K562 (cell line): Measurements from ENCODE around the gene OR2L5. TPM values are rescaled to one million over a fixed set of nuclear protein-coding genes. Genes with fewer than 3 reads are reported as not detected.
A peak's percentile ranks its signal among the peaks of the same experiment; 100 is the strongest.

Experiments used
- ATAC-seq: fragments of 200-7000 bp; cut with Tn5 transposase; 3 replicates; pipeline ENCODE4 v1.9.1; 2020; ENCODE audit warnings: moderate library complexity
- BruUV-seq: library from RNA; stranded (reverse); fragments of 400-500 nt; replicated peaks from 2 replicates; lab custom pipeline; 2021; lab: Mats Ljungman, UMichigan
- CTCF ChIA-PET: fragments of 300-600 bp; formaldehyde crosslinking; extraction: SDS; loops from one replicate; lab custom pipeline; 2021; ENCODE audit warnings: low intra/inter-chr PET ratio; lab: Yijun Ruan, JAX
- POLR2A ChIA-PET: fragments of 300-600, 350-650 bp; sonication (Branson Sonifier 250); formaldehyde crosslinking; extraction: SDS; loops from one replicate; lab custom pipeline; 2021; ENCODE audit warnings: antibody characterized with exemption, inconsistent platforms; lab: Yijun Ruan, JAX
- DNase-seq, 4 experiments: peaks; one replicate each; pipeline versions ENCODE4 v3.0.0 to v3.0.0-alpha.2; 2011 to 2018; ENCODE audit warnings: low spot score in 3 of 4, mixed read lengths in 3 of 4; ENCODE audit errors: extremely low read depth in 1 of 4
- FAIRE-seq: peaks from 2 replicates; lab custom pipeline; 2011; peaks lifted over from hg19 to GRCh38; lab: Jason Lieb, UNC
- H2AFZ ChIP-seq: 2 replicates; pipeline ENCODE4 v1.6.0; 2011; ENCODE audit warnings: low read depth, low read length, control low read depth, inconsistent platforms
- H3K27ac ChIP-seq: fragments of 200-600 bp; 3 replicates; pipeline ENCODE4 v1.8.0; 2011; ENCODE audit warnings: low read depth, mild to moderate bottlenecking, control low read depth, inconsistent platforms, low read length, moderate library complexity, mixed read lengths; ENCODE audit errors: extremely low read depth
- H3K27me3 ChIP-seq, 2 experiments: fragments of 300-600 bp in 1 of 2; 2 replicates in 1 of 2; 3 replicates in 1 of 2; pipeline versions ENCODE4 v1.6.0 to v1.8.0; 2011; ENCODE audit warnings: inconsistent platforms in 2 of 2, low read length in 2 of 2, mild to moderate bottlenecking in 1 of 2, mixed read lengths in 1 of 2, moderate library complexity in 1 of 2; ENCODE audit not compliant: control insufficient read depth in 2 of 2, insufficient read depth in 2 of 2
- H3K36me3 ChIP-seq: fragments of 300-600 bp; 3 replicates; pipeline ENCODE4 v1.8.0; 2011; ENCODE audit warnings: mild to moderate bottlenecking, low read length, inconsistent platforms; ENCODE audit not compliant: control insufficient read depth, insufficient read depth
- H3K4me1 ChIP-seq, 2 experiments: fragments of 200-600 bp in 1 of 2; replicated peaks in 1 of 2; 2 replicates in 1 of 2; 3 replicates in 1 of 2; pipeline versions ENCODE4 v1.5.1 to v1.8.0; 2011; ENCODE audit warnings: inconsistent platforms in 2 of 2, low read length in 2 of 2, mild to moderate bottlenecking in 1 of 2, mixed read lengths in 1 of 2, moderate library complexity in 1 of 2; ENCODE audit not compliant: control insufficient read depth in 2 of 2, insufficient read depth in 2 of 2
- H3K4me2 ChIP-seq: 2 replicates; pipeline ENCODE4 v1.6.1; 2011; ENCODE audit warnings: low read length, control low read depth, inconsistent platforms, mixed read lengths; ENCODE audit not compliant: insufficient read depth
- H3K4me3 ChIP-seq: fragments of 200-600 bp; sonication (generic), shearing (Covaris generic); 2 replicates; pipeline ENCODE4 v1.5.1; 2016; ENCODE audit warnings: control low read depth, inconsistent platforms
- H3K79me2 ChIP-seq: fragments of 200-600 bp; 3 replicates; pipeline ENCODE4 v1.8.0; 2011; ENCODE audit warnings: low read length, inconsistent platforms; ENCODE audit not compliant: control insufficient read depth, insufficient read depth
- H3K9ac ChIP-seq, 2 experiments: 2 replicates each; pipeline versions ENCODE4 v1.6.0 to v1.6.1; 2011; ENCODE audit warnings: low read depth in 2 of 2, low read length in 2 of 2, control low read depth in 1 of 2, inconsistent platforms in 1 of 2, mild to moderate bottlenecking in 1 of 2, mixed read lengths in 1 of 2; ENCODE audit not compliant: insufficient read depth in 1 of 2
- H3K9me1 ChIP-seq: one replicate; pipeline ENCODE4 v1.6.0; 2011; ENCODE audit warnings: inconsistent platforms, mild to moderate bottlenecking, low read length, moderate library complexity; ENCODE audit not compliant: control insufficient read depth, insufficient read depth
- H3K9me3 ChIP-seq: replicated peaks from 2 replicates; pipeline ENCODE4 v1.5.1; 2011; ENCODE audit warnings: low read depth, low read length, inconsistent platforms; ENCODE audit not compliant: control insufficient read depth, insufficient read depth
- H4K20me1 ChIP-seq: replicated peaks from 2 replicates; pipeline ENCODE4 v1.6.1; 2011; ENCODE audit warnings: low read length, inconsistent platforms, mixed read lengths; ENCODE audit not compliant: control insufficient read depth, insufficient read depth
- GTF2A2 ChIP-seq: IDR thresholded peaks from 2 replicates; pipeline ENCODE4 v1.6.1; 2016; ENCODE audit warnings: mild to moderate bottlenecking, missing genetic modification characterization, missing compliant biosample characterization
- ZNF324 ChIP-seq: fragments of 250-450 bp; sonication (Bioruptor Pico); IDR thresholded peaks from 2 replicates; pipeline ENCODE4 v1.4.0; 2020; ENCODE audit warnings: mild to moderate bottlenecking
- ZNF507 ChIP-seq: conservative IDR thresholded peaks from 2 replicates; pipeline ENCODE4 v1.6.1; 2017; ENCODE audit warnings: missing genetic modification characterization, missing compliant biosample characterization
- ZNF592 ChIP-seq: fragments of 450-650 bp; IDR thresholded peaks from 2 replicates; pipeline ENCODE4 v1.6.1; 2017; ENCODE audit warnings: antibody characterized with exemption, mild to moderate bottlenecking
- ZZZ3 ChIP-seq: fragments of 450-650 bp; IDR thresholded peaks from 2 replicates; pipeline ENCODE4 v1.6.1; 2016; ENCODE audit warnings: antibody characterized with exemption, mild to moderate bottlenecking, moderate library complexity
- whole genome bisulfite sequencing: fragments of 100-300 bp; shearing (Covaris generic); methylation state at CpG from one replicate; pipeline ENCODE4 v1.1.6; 2016; ENCODE audit warnings: low coverage, mixed read lengths; ENCODE audit not compliant: insufficient coverage; ENCODE audit errors: missing lambda C conversion rate; 5-methylcytosine and 5-hydroxymethylcytosine counted together
- in situ Hi-C: fragments of 300-500 bp; cut with MboI; formaldehyde crosslinking; loops from 4 replicates; pipeline ENCODE4 v1.15.0; 2018; ENCODE audit warnings: inconsistent platforms, mixed read lengths
- intact Hi-C: fragments of 100-400 bp; cut with micrococcal nuclease; formaldehyde crosslinking; loops from 2 replicates; pipeline ENCODE4 v1.14.2; 2022
- polyA plus RNA-seq, 8 experiments: library from polyadenylated mRNA; depleted of rRNA in 4 of 8; stranded (reverse) in 5 of 8; unstranded in 3 of 8; fragments of >200 nt; fragmentation: Nextera tagmentation in 2 of 8; fragmentation: Illumina TruSeq in 1 of 8; extraction: Ambion mirVana in 2 of 8; extraction: Trizol in 1 of 8; gene quantifications; 2 replicates each; pipeline versions ENCODE4 v1.2.1 to v1.2.3, GENCODE V29; 2011 to 2014; ENCODE audit warnings: inconsistent platforms in 1 of 8, missing spikeins in 1 of 8
- total RNA-seq, 7 experiments: library from RNA; depleted of rRNA in 6 of 7; stranded (reverse); fragments of >200 nt in 6 of 7; fragmentation: Illumina TruSeq in 2 of 7; extraction: Trizol in 2 of 7; gene quantifications; 2 replicates each; pipeline versions ENCODE4 v1.2.1 to v1.2.3, GENCODE V29; 2011 to 2021; ENCODE audit warnings: low replicate concordance in 1 of 7

Gene OR2L5
- total and polyA plus RNA-seq, 9 of the 15 experiments (the other 6 are each of a cell fraction or from before 2014, with no cell fraction given) = 0.03 TPM; not detected in 8

GRCh38 chr1:248009681-248010080 lies 3.8 kb upstream of the OR2L5 start:
- no peak overlapping the region for H3K9ac ChIP-seq
- no peak overlapping the region for H2AFZ ChIP-seq
- no peaks in the 10 kb centered on the region for H3K27me3 ChIP-seq
- no peak for FAIRE-seq
- H3K9me3 ChIP-seq = peaks cover 3% of the 10 kb centered on the region
- no peak for DNase-seq
- BruUV-seq = no TSS peak
- WGBS = 1% methylated on average over 3 of the region's 3 CpGs
- 0 out of 2 replicates have a peak, but pooled peaks have one; percentile 23 for TF ChIP-seq ZNF507 (tag)
- TF ChIP-seq ZNF592 = no peak
- no peak for TF ChIP-seq ZZZ3
- no peak for TF ChIP-seq GTF2A2 (tag)
- TF ChIP-seq ZNF324 (CRISPR knock-in tag) = peak; percentile 99
- H3K4me2 ChIP-seq = no peak overlapping the region
- ChIA-PET POLR2A (no interaction called here), CTCF (no interaction called here)
- no peak for ATAC-seq
- in situ Hi-C loops = no loop called here
- H3K4me1 ChIP-seq = no peaks in the 10 kb centered on the region
- H3K36me3 ChIP-seq = no peaks in the 10 kb centered on the region
- H3K27ac ChIP-seq = no peak overlapping the region
- no peaks in the 10 kb centered on the region for H4K20me1 ChIP-seq
- H3K9me1 ChIP-seq = no peaks in the 10 kb centered on the region
- intact Hi-C loops = no loop called here
- no peak overlapping the region for H3K4me3 ChIP-seq
- no peaks in the 10 kb centered on the region for H3K79me2 ChIP-seq
